RCC 7860 (cell line): ENCODE data around the gene PNPLA1.

Experiments
- DNase-seq: peaks from one replicate; pipeline ENCODE4 v3.0.0-alpha.2; 2015; ENCODE audit warnings: low spot score
- FAIRE-seq: peaks from 2 replicates; lab custom pipeline; 2012; peaks lifted over from hg19 to GRCh38; lab: Jason Lieb, UNC

PNPLA1 gene

DNA sequence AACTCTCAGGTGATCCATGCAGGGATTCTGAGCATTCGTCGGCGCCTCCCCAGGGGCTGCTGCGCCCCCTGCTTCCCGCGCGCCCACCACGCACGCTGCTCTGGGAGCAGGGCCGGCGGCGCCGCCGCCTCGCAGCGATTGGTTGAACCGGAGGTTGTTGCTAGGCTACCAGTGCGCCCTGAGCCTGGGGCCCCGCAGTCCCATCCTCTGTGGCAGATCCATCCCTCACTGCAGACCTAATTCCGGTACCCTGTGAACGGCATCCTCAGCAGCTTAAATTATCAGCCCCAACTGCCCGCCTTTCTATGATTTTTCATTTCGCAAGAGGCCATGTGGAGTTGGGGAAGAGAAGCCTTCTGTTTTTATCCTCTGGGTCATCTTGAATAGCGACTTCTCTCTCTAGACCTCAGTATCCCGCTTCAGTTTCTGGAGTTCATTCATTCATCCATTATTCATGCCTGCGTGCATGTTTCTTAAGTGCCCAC is 15.4 kb downstream of the PNPLA1 start:
- DNase-seq = no peak
- FAIRE-seq = no peak

DNA sequence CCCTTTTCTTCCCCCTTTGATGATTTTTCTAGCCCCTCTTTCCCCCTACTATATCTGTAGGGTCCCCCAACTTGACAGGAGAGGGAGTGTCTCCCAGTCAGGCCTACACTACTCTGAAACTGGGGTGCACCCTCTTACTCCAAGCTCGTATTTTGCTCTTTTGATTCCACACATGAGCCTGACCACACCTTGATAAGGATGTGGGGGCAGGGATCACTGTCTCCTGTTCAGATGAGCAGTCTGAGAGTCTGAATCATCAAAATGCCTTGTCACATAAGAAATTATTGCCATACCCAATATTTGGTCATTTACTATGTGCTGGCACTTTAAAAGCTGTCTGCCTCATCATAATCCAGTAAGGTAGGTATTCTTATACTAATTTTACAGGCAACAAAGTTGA is 15.9 kb downstream of the PNPLA1 start:
- FAIRE-seq (no peak), DNase-seq (no peak)

- FAIRE-seq (no peak), DNase-seq (no peak)
Observed at GRCh38 chr6:36286858-36287257, 17.0 kb downstream of the PNPLA1 start.

DNA sequence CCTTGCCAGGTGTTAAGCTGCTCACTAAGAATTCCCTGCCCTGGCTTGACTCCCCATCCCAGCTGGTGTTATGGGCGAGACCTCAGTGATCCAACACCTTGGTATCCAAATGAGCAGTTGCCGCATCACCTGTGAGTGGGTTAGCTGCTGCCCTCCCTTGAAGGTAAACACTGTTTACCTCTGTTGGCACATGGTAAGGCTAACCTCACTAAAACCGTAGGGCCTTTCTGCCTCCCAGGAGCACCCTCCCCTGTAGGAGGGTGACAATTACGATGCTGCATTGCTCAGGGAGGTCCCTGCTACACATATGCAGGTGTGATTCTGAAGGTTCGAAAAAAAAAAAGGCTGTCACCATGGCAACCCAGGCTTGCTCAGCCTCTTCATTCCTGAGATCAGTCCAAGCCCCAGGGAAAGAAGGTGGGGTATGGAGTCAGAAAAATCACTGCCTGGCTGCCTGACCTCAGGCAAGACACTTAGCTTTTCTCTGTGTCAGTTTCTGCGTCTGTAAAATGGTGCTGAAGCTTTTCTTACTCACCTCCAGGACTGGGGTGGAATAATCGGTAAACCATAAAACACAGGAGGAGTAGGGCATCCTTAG is 19.5 kb downstream of the PNPLA1 start:
- DNase-seq (no peak), FAIRE-seq (no peak)

GRCh38 chr6:36290668-36291620 is 21.1 kb downstream of the PNPLA1 start:
- peak; percentile 16 for DNase-seq
- FAIRE-seq = no peak

GRCh38 chr6:36292170-36292569 is 22.3 kb downstream of the PNPLA1 start:
- FAIRE-seq = no peak
- no peak for DNase-seq

DNA sequence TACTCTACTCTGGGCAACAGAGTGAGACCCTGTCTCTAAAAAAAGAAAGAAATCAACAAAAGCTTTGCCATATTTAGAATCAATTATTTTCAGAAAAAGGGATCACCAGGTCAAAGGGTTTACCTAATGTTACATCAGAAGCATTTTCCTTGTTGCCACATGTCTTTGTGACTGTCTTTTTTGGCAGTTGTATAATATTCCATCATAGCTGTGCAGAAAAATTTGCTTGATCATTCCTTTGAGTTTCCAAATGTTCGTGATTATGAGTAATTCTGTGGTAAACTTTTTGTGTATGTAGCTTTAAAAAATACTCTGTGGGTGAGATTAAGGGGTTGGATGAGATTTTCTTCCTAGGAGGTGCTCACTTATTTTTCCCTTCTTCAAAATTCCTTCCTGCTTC is 26.4 kb downstream of the PNPLA1 start:
- DNase-seq (no peak), FAIRE-seq (no peak)

DNA sequence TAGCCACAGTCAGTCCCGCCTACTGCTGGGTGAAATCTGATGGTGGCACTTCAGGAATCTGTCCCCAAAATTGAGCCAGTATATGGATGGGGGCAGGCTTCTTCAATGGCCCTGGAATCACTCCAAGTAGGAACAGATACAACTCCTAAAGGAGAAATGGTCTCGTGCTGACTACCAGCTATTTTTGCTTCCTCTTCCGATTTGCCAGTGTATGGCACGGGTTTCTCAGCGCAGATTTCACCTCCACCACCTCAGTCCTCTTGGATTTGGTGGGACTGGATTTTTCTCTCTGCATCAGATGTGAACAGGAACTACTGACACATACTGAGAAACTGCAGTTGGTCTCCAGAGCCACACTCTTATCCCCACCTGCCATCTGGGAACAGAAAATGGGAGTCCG is 27.2 kb downstream of the PNPLA1 start:
- DNase-seq (no peak), FAIRE-seq (no peak)

GRCh38 chr6:36297511-36297910 is 27.7 kb downstream of the PNPLA1 start:
- DNase-seq = no peak
- FAIRE-seq = no peak

GRCh38 chr6:36298027-36298426 is 28.2 kb downstream of the PNPLA1 start:
- no peak for FAIRE-seq
- DNase-seq = no peak

GRCh38 chr6:36301085-36301658 is 31.3 kb downstream of the PNPLA1 start:
- FAIRE-seq = no peak
- DNase-seq = no peak

- DNase-seq (no peak), FAIRE-seq (no peak)
Observed at GRCh38 chr6:36301781-36302180, 31.9 kb downstream of the PNPLA1 start.

DNA sequence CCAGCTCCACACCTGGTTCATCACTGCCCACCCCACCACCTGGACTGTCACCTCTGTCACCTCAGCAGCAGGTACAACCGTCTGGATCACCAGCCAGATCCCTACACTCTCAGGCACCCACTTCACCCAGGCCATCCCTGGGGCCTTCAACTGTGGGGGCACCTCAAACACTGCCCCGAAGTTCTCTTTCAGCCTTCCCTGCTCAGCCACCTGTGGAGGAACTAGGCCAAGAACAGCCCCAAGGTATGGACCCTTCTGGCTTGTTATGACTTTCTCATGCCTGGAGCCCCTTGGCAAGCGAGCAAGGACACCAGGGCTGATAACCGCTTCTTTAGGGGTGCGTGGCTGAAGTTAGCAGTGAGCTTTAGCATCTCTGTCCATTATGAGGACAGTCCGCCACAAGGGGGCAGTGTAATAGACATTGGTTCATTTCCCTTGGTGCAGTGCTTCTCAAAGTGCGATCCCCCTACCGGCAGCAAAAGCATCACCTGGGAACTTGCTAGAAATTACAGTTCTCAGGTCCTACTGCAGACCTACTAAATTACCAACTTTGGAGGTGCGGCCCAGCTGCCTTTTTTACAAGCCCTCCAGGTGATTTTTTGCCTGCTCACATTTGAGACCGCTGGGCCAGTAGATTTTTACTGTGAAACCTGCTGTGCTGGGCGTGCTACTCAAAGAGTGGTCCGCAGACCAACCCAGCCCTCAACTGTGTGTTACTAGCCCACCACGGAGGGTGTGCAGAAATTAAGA is 32.5 kb downstream of the PNPLA1 start:
- DNase-seq = peak; percentile 69
- FAIRE-seq = no peak

- DNase-seq (no peak), FAIRE-seq (no peak)
Observed at GRCh38 chr6:36305885-36306284, 36.0 kb downstream of the PNPLA1 start.

DNA sequence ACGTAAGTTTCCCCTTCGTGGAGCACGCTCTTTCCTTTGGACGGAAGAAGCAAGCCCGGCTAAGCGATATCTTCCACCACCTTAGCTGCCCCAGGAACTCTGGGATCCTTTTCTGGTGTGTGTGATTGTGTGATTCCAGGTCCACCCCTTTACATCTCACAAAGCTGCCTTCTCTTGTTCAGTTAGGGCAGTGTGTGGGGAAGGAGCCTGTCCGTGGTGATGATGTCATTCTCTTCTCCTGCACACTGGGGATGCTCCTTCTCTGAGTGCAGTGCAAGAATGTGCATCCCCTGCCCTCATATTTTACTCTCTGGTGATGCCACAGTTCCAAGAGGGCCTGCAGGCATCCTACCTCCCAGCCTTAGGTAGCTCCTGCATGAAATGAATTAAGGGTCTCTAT is 36.5 kb downstream of the PNPLA1 start:
- DNase-seq (no peak), FAIRE-seq (no peak)

GRCh38 chr6:36308514-36308913 is 38.7 kb downstream of the PNPLA1 start:
- DNase-seq (no peak), FAIRE-seq (no peak)

DNA sequence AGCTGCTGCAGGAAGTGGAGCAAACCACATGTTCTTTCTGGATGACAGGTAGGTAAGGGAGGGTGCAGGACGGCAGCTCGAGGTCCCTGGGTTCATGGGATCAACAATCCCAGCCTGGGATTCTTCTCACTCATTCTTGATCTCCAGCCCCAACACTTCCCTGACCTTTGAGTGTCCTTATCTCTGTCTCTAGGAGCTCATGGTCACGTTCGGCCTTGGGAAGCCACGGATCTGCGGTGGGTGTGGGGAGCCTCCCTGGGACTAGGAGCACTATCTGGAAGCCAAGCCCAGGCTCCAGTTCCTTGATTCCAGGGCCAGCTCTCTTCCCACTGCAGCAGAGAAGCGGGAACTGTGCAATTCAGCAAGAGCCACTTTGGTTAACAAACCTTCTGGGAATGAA is 39.3 kb downstream of the PNPLA1 start:
- FAIRE-seq (no peak), DNase-seq (no peak)

DNA sequence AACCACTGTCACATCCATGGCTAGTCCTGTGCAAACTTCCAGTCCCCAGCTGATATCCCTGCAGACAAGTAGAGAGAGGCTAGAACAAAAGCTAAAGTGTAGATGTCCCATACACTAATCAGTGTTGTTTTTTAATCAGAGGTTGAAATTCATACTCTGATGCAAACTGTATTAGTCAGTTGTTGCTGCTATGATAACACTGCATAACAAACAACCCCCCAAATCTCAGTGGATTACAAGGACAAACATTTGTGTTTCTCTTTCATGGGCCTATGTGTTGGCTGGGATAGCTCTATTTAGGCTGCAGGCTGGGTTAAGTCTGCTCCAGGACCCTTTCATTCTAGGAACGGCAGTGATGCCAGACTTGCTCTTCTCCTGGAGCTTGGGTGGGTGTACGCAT is 40.0 kb downstream of the PNPLA1 start:
- DNase-seq (no peak), FAIRE-seq (no peak)

DNA sequence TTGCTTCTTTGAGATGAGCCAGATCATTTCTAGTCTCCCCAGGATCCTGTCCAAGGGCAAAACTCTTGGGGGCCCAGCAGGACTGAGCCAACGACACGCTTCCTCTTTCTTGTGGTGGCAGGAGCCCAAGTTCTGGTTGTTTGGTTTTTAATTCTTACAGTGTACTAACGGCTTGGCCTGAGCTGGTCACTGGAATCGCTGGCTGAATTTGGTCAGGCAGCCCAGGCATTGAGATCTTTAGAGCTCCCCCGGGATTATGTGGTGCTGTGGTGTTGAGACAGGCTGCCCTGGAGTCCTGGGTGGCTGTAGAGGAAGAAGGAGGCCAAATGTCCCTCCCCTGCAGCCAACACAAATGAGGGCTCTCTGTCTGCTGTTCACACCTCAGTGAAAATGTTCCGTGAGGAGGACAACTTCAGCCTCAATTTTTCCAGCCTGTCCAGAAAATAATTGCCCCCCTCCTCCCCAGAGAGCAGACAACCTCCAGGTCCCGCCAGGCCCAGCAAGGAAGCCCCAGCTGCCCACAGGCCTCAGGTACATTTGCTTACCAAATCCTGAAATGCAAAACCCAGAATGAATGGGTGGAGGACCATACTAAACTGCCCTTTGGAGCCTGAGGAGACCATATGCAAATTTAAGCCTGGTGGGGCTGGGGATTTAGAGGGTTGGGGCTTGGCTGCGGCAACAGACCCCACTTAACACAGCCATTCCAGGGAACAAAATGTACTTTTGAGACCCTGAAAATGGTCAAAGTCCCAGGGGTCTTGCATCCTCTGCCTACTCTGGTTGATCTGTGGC is 43.2 kb downstream of the PNPLA1 start:
- FAIRE-seq (no peak), DNase-seq (no peak)

DNA sequence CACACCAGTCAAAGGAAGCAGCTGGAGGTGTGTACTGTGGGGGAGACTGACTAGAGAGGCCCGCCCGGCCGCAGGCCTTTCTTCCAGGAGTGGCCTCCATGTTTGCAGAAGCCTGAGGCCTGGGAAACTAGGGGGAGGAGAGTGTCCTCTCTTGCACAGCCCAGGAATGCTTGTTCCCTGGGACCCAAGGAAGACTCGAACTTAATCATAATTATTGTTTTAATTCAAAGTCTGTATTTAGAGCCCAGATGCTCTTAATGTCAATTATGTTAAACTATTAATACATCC is 43.7 kb downstream of the PNPLA1 start:
- FAIRE-seq (no peak), DNase-seq (no peak)
